Measurements from ENCODE around the gene RNF223. TPM values are rescaled to one million over a fixed set of nuclear protein-coding genes. Genes with fewer than 3 reads are reported as not detected.

RNF223 gene
- total and polyA plus RNA-seq, 2 experiments from 2014 or later: not detected

DNA sequence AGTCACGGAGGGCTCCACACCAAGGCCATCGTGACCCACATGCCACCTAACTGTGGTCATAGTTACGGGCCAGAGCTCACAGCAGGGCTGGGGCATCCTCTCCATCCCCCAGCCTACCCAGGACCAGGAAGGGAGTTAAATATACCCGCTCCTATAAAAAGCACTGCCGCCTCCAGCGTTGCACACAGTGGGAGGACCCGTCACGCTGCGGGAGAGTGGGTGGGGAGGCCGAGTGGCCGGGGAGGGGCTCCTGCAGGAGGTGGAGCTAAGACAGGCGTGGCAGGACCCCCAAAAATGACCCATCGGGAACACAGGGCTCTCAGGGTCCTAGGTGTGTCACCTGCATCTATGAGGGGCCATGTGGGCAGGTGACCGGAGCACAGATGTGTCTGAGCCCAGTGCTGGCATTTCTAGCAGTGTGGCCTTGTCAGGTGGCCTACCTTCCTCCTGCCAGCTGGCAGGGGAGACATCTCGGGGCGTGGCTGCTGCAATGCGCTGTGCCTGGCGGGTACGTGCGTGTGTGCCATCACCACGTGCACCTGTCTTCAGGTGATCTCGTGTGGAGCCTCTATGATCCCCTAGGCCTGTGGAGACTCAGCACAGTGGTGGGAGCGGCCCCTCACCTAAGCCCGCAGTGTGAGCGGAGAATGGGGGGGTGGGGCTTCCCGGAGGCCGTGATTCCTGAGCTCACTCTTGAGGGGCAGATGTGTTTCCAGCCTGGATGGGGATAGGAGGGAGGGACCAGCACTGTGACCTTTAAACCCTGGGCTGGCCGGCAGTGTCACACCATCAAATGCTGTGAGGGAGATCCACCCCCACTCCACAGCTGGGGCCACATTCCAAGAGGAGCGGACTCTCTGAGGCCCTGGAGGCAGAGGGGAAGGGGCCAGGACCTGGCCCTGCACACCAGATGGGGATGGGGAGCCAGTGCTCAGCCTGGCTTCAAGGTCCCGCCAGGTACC lies 36.5 kb downstream of the RNF223 start:
- Histone ChIP-seq H3K27me3 (replicated peaks; ENCODE audit: insufficient read depth) (peaks cover 8% of the 10 kb centered on the region), H3K9ac (no peak overlapping the region), H4K20me1 (ENCODE audit: insufficient read depth) (no peaks in the 10 kb centered on the region), H3K27ac (no peak overlapping the region), H3K4me3 (no peak overlapping the region), H2AFZ (no peak overlapping the region), H3K4me2 (ENCODE audit: unreplicated experiment) (no peak overlapping the region), H3F3A (ENCODE audit: insufficient read depth) (no peaks in the 10 kb centered on the region), H3K9me3 (ENCODE audit: low read depth) (no peaks in the 10 kb centered on the region), H3K79me2 (ENCODE audit: insufficient read depth) (no peaks in the 10 kb centered on the region), H3K36me3 (ENCODE audit: low read depth) (no peaks in the 10 kb centered on the region), H3K9me2 (ENCODE audit: insufficient read depth) (no peaks in the 10 kb centered on the region), H3K4me1 (ENCODE audit: insufficient read depth) (no peaks in the 10 kb centered on the region)
- no peak for TF ChIP-seq EZH2 (IDR thresholded peaks at IDR 0.05; ENCODE audit: insufficient read depth, poor library complexity, severe bottlenecking)
- TF ChIP-seq EZH2phosphoT487 (IDR thresholded peaks at IDR 0.05; ENCODE audit: insufficient read depth, low read depth): no peak
- 86 to 89% methylated on average over 30 of the region's 30 CpGs for WGBS, 2 experiments (ENCODE audit: low coverage in 1 of 2, low lambda C conversion rate in 2 of 2, missing lambda C conversion rate in 2 of 2)
- DNase-seq: no peak
- in situ Hi-C loops (cut with MboI): no loop called here

DNA sequence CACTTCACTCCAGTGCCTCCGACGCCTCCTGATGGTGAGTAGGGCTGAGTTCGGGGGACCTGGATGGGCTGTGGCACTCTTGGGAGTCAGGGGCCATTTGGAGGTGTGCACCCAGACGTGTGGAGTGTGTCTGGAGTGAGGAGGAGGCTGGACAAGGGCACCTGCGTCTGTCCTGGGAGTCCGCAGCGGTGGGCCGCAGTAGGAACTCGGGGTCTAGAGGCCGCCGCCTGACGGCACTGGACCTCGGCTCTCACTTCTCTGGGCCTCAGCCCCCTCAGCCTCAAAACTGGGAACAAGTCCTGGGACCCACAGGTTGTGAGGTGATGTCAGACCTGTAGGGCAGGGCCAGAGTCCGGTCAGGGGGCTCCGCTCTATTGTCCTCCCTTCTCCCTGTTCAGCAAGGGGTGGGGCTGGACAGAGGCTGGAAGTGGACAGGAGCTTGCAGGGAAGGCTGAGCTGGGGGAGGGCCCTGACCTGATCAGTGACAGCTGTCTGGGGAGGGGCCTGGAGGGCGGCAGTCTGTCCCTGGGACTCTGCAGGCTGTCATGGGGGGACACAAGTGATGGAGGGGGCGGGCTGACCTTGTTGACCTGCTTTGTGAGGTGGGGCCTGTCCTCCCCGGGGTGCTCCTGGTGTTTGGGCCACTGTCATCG lies 38.7 kb downstream of the RNF223 start:
- H3K27me3 ChIP-seq (replicated peaks; ENCODE audit: insufficient read depth): peaks cover 8% of the 10 kb centered on the region
- DNase-seq: no peak
- no peak overlapping the region for H3K4me3 ChIP-seq
- H2AFZ ChIP-seq: no peak overlapping the region
- no peak overlapping the region for H3K9ac ChIP-seq
- no peaks in the 10 kb centered on the region for H3K36me3 ChIP-seq (ENCODE audit: low read depth)
- H3K27ac ChIP-seq: no peak overlapping the region
- no peaks in the 10 kb centered on the region for H3K4me1 ChIP-seq (ENCODE audit: insufficient read depth)
- H3K9me2 ChIP-seq (ENCODE audit: insufficient read depth): no peaks in the 10 kb centered on the region
- 88 to 90% methylated on average over 16 to 19 of the region's 19 CpGs for WGBS, 2 experiments (ENCODE audit: low coverage in 1 of 2, low lambda C conversion rate in 2 of 2, missing lambda C conversion rate in 2 of 2)
- no peaks in the 10 kb centered on the region for H3K79me2 ChIP-seq (ENCODE audit: insufficient read depth)
- no peaks in the 10 kb centered on the region for H4K20me1 ChIP-seq (ENCODE audit: insufficient read depth)
- H3F3A ChIP-seq (ENCODE audit: insufficient read depth): no peaks in the 10 kb centered on the region
- in situ Hi-C loops (cut with MboI): no loop called here
- H3K4me2 ChIP-seq (ENCODE audit: unreplicated experiment): no peak overlapping the region
- TF ChIP-seq EZH2 (IDR thresholded peaks at IDR 0.05; ENCODE audit: insufficient read depth, poor library complexity, severe bottlenecking) (no peak), EZH2phosphoT487 (IDR thresholded peaks at IDR 0.05; ENCODE audit: insufficient read depth, low read depth) (no peak)
- no peaks in the 10 kb centered on the region for H3K9me3 ChIP-seq (ENCODE audit: low read depth)

DNA sequence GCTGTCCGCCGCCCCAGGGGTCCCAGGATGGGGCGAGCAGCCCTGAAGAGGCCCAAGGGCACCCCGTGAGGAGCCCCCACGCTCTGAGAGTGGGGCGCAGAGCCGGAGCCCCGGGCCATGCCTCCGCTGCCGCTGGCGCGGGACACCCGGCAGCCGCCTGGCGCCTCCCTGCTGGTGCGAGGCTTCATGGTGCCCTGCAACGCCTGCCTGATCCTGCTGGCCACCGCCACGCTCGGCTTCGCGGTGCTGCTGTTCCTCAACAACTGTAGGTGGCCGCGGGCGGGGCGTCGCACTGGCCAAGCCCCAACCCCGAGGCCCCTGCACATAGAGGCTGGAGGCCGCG lies 39.7 kb downstream of the RNF223 start:
- Histone ChIP-seq H3K27ac (no peak overlapping the region), H4K20me1 (ENCODE audit: insufficient read depth) (no peaks in the 10 kb centered on the region), H3K27me3 (replicated peaks; ENCODE audit: insufficient read depth) (peaks cover 8% of the 10 kb centered on the region), H3K79me2 (ENCODE audit: insufficient read depth) (no peaks in the 10 kb centered on the region), H3K4me3 (no peak overlapping the region), H3F3A (ENCODE audit: insufficient read depth) (no peaks in the 10 kb centered on the region), H3K36me3 (ENCODE audit: low read depth) (no peaks in the 10 kb centered on the region), H3K9ac (no peak overlapping the region), H3K4me2 (ENCODE audit: unreplicated experiment) (no peak overlapping the region), H3K9me2 (ENCODE audit: insufficient read depth) (no peaks in the 10 kb centered on the region), H3K4me1 (ENCODE audit: insufficient read depth) (no peaks in the 10 kb centered on the region), H3K9me3 (ENCODE audit: low read depth) (no peaks in the 10 kb centered on the region), H2AFZ (no peak overlapping the region)
- DNase-seq: peak; percentile 39
- WGBS, 2 experiments (ENCODE audit: low coverage in 1 of 2, low lambda C conversion rate in 2 of 2, missing lambda C conversion rate in 2 of 2): 19% methylated on average over 23 to 29 of the region's 30 CpGs
- in situ Hi-C loops (cut with MboI): no loop called here
- TF ChIP-seq EZH2phosphoT487 (IDR thresholded peaks at IDR 0.05; ENCODE audit: insufficient read depth, low read depth) (no peak), EZH2 (IDR thresholded peaks at IDR 0.05; ENCODE audit: insufficient read depth, poor library complexity, severe bottlenecking) (no peak)

DNA sequence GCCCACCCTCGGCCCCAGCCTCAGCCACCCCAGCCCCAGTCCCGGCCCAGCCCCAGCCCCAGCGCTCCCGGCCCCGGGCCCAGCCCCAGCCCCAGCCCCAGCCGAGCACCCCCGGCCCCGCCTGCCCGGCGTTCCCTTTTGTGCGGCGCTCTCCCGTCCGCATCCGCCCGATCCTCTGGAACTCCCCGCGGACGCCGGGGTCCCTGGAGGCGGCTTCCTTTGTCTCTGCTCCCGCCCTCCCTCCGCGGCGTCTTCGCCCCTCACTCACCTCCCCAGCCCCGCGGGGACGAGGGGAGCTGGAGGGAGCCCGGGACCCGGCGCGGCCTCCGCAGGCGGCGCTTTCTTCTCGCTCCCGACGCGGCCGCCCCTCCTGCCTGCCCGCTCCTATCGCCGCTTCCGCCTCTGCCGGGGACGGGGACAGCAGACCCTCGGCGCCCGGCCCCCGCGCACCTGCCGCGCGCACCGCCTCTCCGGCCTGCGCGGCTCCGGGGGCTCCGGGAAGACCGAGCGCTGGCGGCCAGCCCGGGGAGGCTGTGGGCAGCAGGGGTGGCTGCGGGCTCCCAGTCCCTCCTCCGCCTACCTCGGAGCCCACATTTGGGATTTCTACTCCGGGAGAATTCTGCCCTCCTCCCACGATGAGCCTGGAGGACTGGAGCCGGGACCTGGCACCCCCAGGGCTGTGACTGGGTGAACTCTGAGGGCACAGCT lies 40.2 kb downstream of the RNF223 start:
- Histone ChIP-seq H3K9me2 (ENCODE audit: insufficient read depth) (no peaks in the 10 kb centered on the region), H3K4me1 (ENCODE audit: insufficient read depth) (no peaks in the 10 kb centered on the region), H3K9ac (no peak overlapping the region), H3K4me2 (ENCODE audit: unreplicated experiment) (no peak overlapping the region), H3K27ac (no peak overlapping the region), H3F3A (ENCODE audit: insufficient read depth) (no peaks in the 10 kb centered on the region), H4K20me1 (ENCODE audit: insufficient read depth) (no peaks in the 10 kb centered on the region), H3K36me3 (ENCODE audit: low read depth) (no peaks in the 10 kb centered on the region), H3K79me2 (ENCODE audit: insufficient read depth) (no peaks in the 10 kb centered on the region), H3K27me3 (replicated peaks; ENCODE audit: insufficient read depth) (peaks cover 8% of the 10 kb centered on the region), H3K4me3 (0 out of 2 replicates have a peak overlapping the region, but pooled peaks have one; percentile 29), H3K9me3 (ENCODE audit: low read depth) (no peaks in the 10 kb centered on the region), H2AFZ (no peak overlapping the region)
- TF ChIP-seq EZH2 (IDR thresholded peaks at IDR 0.05; ENCODE audit: insufficient read depth, poor library complexity, severe bottlenecking) (peak; percentile 79), EZH2phosphoT487 (IDR thresholded peaks at IDR 0.05; ENCODE audit: insufficient read depth, low read depth) (0 out of 2 replicates have a peak, but pooled peaks have one; percentile 68)
- DNase-seq: no peak
- WGBS, 2 experiments (ENCODE audit: low coverage in 1 of 2, low lambda C conversion rate in 2 of 2, missing lambda C conversion rate in 2 of 2): 1 to 2% methylated on average over 18 to 70 of the region's 71 CpGs
- in situ Hi-C loops (cut with MboI): no loop called here
